ENCODE results near the gene ZNF655.

Gene ZNF655

DNA sequence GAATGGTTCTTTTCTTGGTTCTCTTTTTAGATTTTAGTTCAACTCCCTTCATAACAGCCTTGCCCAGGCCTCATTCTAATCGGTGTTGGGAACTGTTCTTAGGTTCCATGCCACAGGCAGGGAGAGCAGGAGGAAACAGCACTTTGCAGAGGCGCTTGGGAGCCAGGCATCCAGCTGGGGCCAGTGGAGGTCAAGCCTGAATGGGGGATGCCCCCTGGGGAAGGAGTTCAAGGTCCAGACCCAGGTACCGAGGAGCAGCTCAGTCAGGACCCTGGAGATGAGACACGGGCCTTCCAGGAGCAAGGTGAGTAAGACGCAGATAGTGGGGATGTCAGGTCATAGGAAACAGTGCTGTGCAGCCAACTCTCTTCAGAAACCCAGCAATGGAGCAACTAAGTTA is 62.8 kb downstream of the ZNF655 start:
- Histone ChIP-seq H3K4me3 (ENCODE audit: low read length) (no peak overlapping the region), H3K4me2 (ENCODE audit: low read depth, low read length) (no peak overlapping the region), H3K27me3 (replicated peaks; ENCODE audit: insufficient read depth, low read length) (no peaks in the 10 kb centered on the region), H3K27ac (ENCODE audit: low read length) (no peak overlapping the region), H3K9me2 (replicated peaks; ENCODE audit: insufficient read depth, low read length) (no peaks in the 10 kb centered on the region), H3F3A (ENCODE audit: insufficient read depth, low read length) (no peaks in the 10 kb centered on the region), H3K4me1 (ENCODE audit: low read length) (peaks cover 5% of the 10 kb centered on the region), H3K36me3 (replicated peaks; ENCODE audit: insufficient read depth, low read length) (peaks cover 12% of the 10 kb centered on the region), H3K79me2 (ENCODE audit: low read length) (peaks cover 45% of the 10 kb centered on the region), H2AFZ (ENCODE audit: low read length) (no peak overlapping the region), H3K9me3 (replicated peaks; ENCODE audit: insufficient read depth, low read length) (no peaks in the 10 kb centered on the region), H3K9ac (ENCODE audit: low read length) (no peak overlapping the region), H4K20me1 (ENCODE audit: insufficient read depth, low read length) (no peaks in the 10 kb centered on the region)
- TF ChIP-seq EZH2 (optimal IDR thresholded peaks at IDR 0.05; ENCODE audit: low read depth, low read length) (no peak), EZH2phosphoT487 (IDR thresholded peaks at IDR 0.05; ENCODE audit: low read length) (no peak), CTCF (IDR thresholded peaks at IDR 0.05; ENCODE audit: low read length) (no peak)
- DNase-seq, result no peak

- no peak overlapping the region for H3K27ac ChIP-seq (ENCODE audit: low read length)
- H3K4me3 ChIP-seq (ENCODE audit: low read length), result no peak overlapping the region
- no peak overlapping the region for H3K4me2 ChIP-seq (ENCODE audit: low read depth, low read length)
- no peaks in the 10 kb centered on the region for H3K27me3 ChIP-seq (replicated peaks; ENCODE audit: insufficient read depth, low read length)
- no peaks in the 10 kb centered on the region for H3K9me3 ChIP-seq (replicated peaks; ENCODE audit: insufficient read depth, low read length)
- H4K20me1 ChIP-seq (ENCODE audit: insufficient read depth, low read length), result no peaks in the 10 kb centered on the region
- TF ChIP-seq EZH2 (optimal IDR thresholded peaks at IDR 0.05; ENCODE audit: low read depth, low read length) (no peak), CTCF (IDR thresholded peaks at IDR 0.05; ENCODE audit: low read length) (no peak), EZH2phosphoT487 (IDR thresholded peaks at IDR 0.05; ENCODE audit: low read length) (no peak)
- peaks cover 12% of the 10 kb centered on the region for H3K36me3 ChIP-seq (replicated peaks; ENCODE audit: insufficient read depth, low read length)
- no peak overlapping the region for H2AFZ ChIP-seq (ENCODE audit: low read length)
- no peaks in the 10 kb centered on the region for H3F3A ChIP-seq (ENCODE audit: insufficient read depth, low read length)
- peaks cover 34% of the 10 kb centered on the region for H3K79me2 ChIP-seq (ENCODE audit: low read length)
- H3K4me1 ChIP-seq (ENCODE audit: low read length), result peaks cover 3% of the 10 kb centered on the region
- DNase-seq, result no peak
- no peaks in the 10 kb centered on the region for H3K9me2 ChIP-seq (replicated peaks; ENCODE audit: insufficient read depth, low read length)
- no peak overlapping the region for H3K9ac ChIP-seq (ENCODE audit: low read length)
Observed at GRCh38 chr7:99622596-99622995, 64.2 kb downstream of the ZNF655 start.

DNA sequence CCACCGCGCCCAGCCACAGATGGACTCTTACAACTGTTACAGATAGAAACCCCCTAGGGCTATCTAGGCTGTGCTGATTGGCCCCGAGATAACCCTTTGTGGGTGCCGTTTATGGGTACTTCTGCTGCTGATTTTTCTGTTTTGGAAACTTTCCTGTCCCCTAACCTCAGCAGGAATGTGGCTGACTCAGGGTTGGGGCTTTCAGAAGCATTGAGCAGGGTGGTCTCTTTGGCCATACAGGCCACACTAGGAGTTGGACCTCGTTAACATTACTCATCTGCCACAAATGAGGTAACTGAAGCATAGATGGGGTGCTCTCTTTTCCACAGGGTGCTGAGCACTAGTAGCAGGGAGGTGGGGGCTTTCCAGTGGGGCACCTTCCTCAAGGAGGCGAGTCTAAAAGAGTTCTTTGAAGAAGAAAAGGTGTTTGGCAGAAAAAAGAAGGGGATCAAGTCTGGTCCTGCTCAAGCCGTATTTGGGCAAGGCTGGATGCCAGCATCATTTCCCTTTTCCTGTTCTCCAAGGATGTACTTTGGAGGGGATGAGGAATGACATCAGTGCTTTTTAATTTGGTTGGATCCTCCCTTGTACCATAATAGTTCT is 64.8 kb downstream of the ZNF655 start:
- no peak overlapping the region for H3K9ac ChIP-seq (ENCODE audit: low read length)
- no peak overlapping the region for H2AFZ ChIP-seq (ENCODE audit: low read length)
- no peaks in the 10 kb centered on the region for H3K4me1 ChIP-seq (ENCODE audit: low read length)
- H3K79me2 ChIP-seq (ENCODE audit: low read length), result peaks cover 28% of the 10 kb centered on the region
- H3K27me3 ChIP-seq (replicated peaks; ENCODE audit: insufficient read depth, low read length), result no peaks in the 10 kb centered on the region
- H3K27ac ChIP-seq (ENCODE audit: low read length), result no peak overlapping the region
- H3K36me3 ChIP-seq (replicated peaks; ENCODE audit: insufficient read depth, low read length), result peaks cover 12% of the 10 kb centered on the region
- no peaks in the 10 kb centered on the region for H3F3A ChIP-seq (ENCODE audit: insufficient read depth, low read length)
- H3K9me2 ChIP-seq (replicated peaks; ENCODE audit: insufficient read depth, low read length), result no peaks in the 10 kb centered on the region
- H3K9me3 ChIP-seq (replicated peaks; ENCODE audit: insufficient read depth, low read length), result no peaks in the 10 kb centered on the region
- no peaks in the 10 kb centered on the region for H4K20me1 ChIP-seq (ENCODE audit: insufficient read depth, low read length)
- H3K4me2 ChIP-seq (ENCODE audit: low read depth, low read length), result no peak overlapping the region
- no peak for DNase-seq
- TF ChIP-seq EZH2phosphoT487 (IDR thresholded peaks at IDR 0.05; ENCODE audit: low read length) (no peak), EZH2 (optimal IDR thresholded peaks at IDR 0.05; ENCODE audit: low read depth, low read length) (no peak), CTCF (IDR thresholded peaks at IDR 0.05; ENCODE audit: low read length) (no peak)
- no peak overlapping the region for H3K4me3 ChIP-seq (ENCODE audit: low read length)

Measured in MM.1S (cell line).